Kidney (tissue), 14 donors: ENCODE measurements around the gene HMG20B. TPM values are rescaled to one million over a fixed set of nuclear protein-coding genes. Genes with fewer than 3 reads are reported as not detected.
A peak's percentile ranks its signal among the peaks of the same experiment; 100 is the strongest.

Experiments
- DNase-seq, 5 donors: peaks; one replicate each; pipeline ENCODE4 v3.0.0-alpha.2; 2013 to 2020
- FAIRE-seq: peaks from 2 replicates; lab custom pipeline; 2012; peaks lifted over from hg19 to GRCh38; lab: Jason Lieb, UNC
- H3K27ac ChIP-seq, 2 donors: one replicate each; pipeline ENCODE4 v1.7.0; 2013; ENCODE audit warnings: low read depth in 2 of 2, low read length in 2 of 2, inconsistent platforms in 1 of 2
- H3K27me3 ChIP-seq: one replicate; pipeline ENCODE4 v1.7.1; 2013; ENCODE audit warnings: low read length, inconsistent platforms; ENCODE audit not compliant: control insufficient read depth, insufficient read depth
- H3K36me3 ChIP-seq, 3 donors: one replicate each; pipeline versions ENCODE4 v1.7.0 to v1.7.1; 2013; ENCODE audit warnings: low read length in 3 of 3, control low read depth in 1 of 3, inconsistent platforms in 1 of 3; ENCODE audit not compliant: insufficient read depth in 3 of 3, control insufficient read depth in 2 of 3
- H3K4me1 ChIP-seq, 3 donors: one replicate each; pipeline versions ENCODE4 v1.7.0 to v1.7.1; 2013; ENCODE audit warnings: low read length in 3 of 3, inconsistent platforms in 1 of 3, low read depth in 1 of 3; ENCODE audit not compliant: control insufficient read depth in 2 of 3, insufficient read depth in 2 of 3
- H3K4me3 ChIP-seq, 3 donors: one replicate each; pipeline versions ENCODE4 v1.7.0 to v1.8.1; 2013; ENCODE audit warnings: low read length in 3 of 3, control low read depth in 1 of 3, inconsistent platforms in 1 of 3
- H3K9ac ChIP-seq, 3 donors: one replicate each; pipeline versions ENCODE4 v1.7.0 to v1.7.1; 2013; ENCODE audit warnings: low read length in 3 of 3, control low read depth in 1 of 3, inconsistent platforms in 1 of 3
- H3K9me3 ChIP-seq, 3 donors: one replicate each; pipeline versions ENCODE4 v1.7.0 to v1.7.1; 2013; ENCODE audit warnings: low read length in 3 of 3, control low read depth in 1 of 3, inconsistent platforms in 1 of 3; ENCODE audit not compliant: control insufficient read depth in 2 of 3, insufficient read depth in 1 of 3
- CTCF ChIP-seq: IDR thresholded peaks from 3 replicates; pipeline ENCODE4 v1.5.1; 2012; ENCODE audit warnings: mild to moderate bottlenecking, moderate library complexity, borderline replicate concordance; ENCODE audit not compliant: insufficient read depth; ENCODE audit errors: extremely low read depth
- intact Hi-C: fragments of 100-400 bp; cut with DNase I; formaldehyde crosslinking; loops from one replicate; pipeline ENCODE4 v1.11.1; 2022
- polyA plus RNA-seq: library from polyadenylated mRNA; stranded (reverse); fragments of 350-450 nt; fragmentation: Illumina TruSeq; extraction: RNeasy Lipid Tissue Mini Kit (QIAGEN cat#74804); gene quantifications from one replicate; pipeline ENCODE4 v1.2.3, GENCODE V29; 2014; ENCODE audit warnings: low read depth, low replicate concordance; ENCODE audit not compliant: insufficient read depth
- total RNA-seq: library from RNA; stranded (reverse); fragmentation: NEBNext Ultra II Directional; extraction: Animal tissue kit (Norgen Biotek cat#: 25700); gene quantifications from one replicate; pipeline ENCODE4 v1.2.1, GENCODE V29; 2021
- donor health status: control.
- donor health status: control.
- donor health status: control.
- donor health status: control.
- donor health status: control.
- donor health status: DM: yes; HTN: yes; CAD: no.
- donor health status: Normal renal cell carcinoma (clear cell type).

The HMG20B gene
- total and polyA plus RNA-seq, 2 donors from 2014 or later: 69.7 to 82.6 TPM

GRCh38 chr19:3544058-3544376 lies 28.7 kb upstream of the HMG20B start:
- Histone ChIP-seq H3K4me3 (no peak overlapping the region), H3K9ac (no peak overlapping the region), H3K27ac (no peak overlapping the region), H3K9me3 (no peaks in the 10 kb centered on the region), H3K4me1 (peaks cover 0 to 3% (median 0%) of the 10 kb centered on the region in 3 donors), H3K36me3 (peaks cover 0 to 13% (median 0%) of the 10 kb centered on the region in 3 donors), H3K27me3 (no peaks in the 10 kb centered on the region)
- FAIRE-seq (no peak), DNase-seq (no peak)
- intact Hi-C loops: no loop called here
- TF ChIP-seq CTCF: no peak

GRCh38 chr19:3544742-3545668 lies 27.7 kb upstream of the HMG20B start:
- no peak overlapping the region for H3K27ac ChIP-seq
- H3K4me1 ChIP-seq: peaks cover 0 to 3% (median 0%) of the 10 kb centered on the region in 3 donors
- H3K4me3 ChIP-seq: no peak overlapping the region
- H3K9me3 ChIP-seq: no peaks in the 10 kb centered on the region
- intact Hi-C loops: no loop called here
- FAIRE-seq (no peak), DNase-seq (peak; percentile 33 to 84 (median 68))
- TF ChIP-seq CTCF: peak; percentile 80
- H3K36me3 ChIP-seq: peaks cover 0 to 13% (median 0%) of the 10 kb centered on the region in 3 donors
- H3K27me3 ChIP-seq: no peaks in the 10 kb centered on the region
- H3K9ac ChIP-seq: no peak overlapping the region

- TF ChIP-seq CTCF: no peak
- Histone ChIP-seq H3K27ac (no peak overlapping the region), H3K9ac (no peak overlapping the region), H3K36me3 (peaks cover 0 to 13% (median 0%) of the 10 kb centered on the region in 3 donors), H3K27me3 (no peaks in the 10 kb centered on the region), H3K9me3 (no peaks in the 10 kb centered on the region), H3K4me1 (peaks cover 0 to 3% (median 0%) of the 10 kb centered on the region in 3 donors), H3K4me3 (no peak overlapping the region)
- intact Hi-C loops: no loop called here
- DNase-seq: no peak
- no peak for FAIRE-seq
Measured at GRCh38 chr19:3545669-3546034, 27.1 kb upstream of the HMG20B start.
